ENCODE measurements around the gene PABPN1.
"Not testable (repeated sequence)": the region's sequence is repeated elsewhere in the genome, so short reads cannot be mapped to it uniquely, and the experiment has no call there.

The PABPN1 gene, protein sequence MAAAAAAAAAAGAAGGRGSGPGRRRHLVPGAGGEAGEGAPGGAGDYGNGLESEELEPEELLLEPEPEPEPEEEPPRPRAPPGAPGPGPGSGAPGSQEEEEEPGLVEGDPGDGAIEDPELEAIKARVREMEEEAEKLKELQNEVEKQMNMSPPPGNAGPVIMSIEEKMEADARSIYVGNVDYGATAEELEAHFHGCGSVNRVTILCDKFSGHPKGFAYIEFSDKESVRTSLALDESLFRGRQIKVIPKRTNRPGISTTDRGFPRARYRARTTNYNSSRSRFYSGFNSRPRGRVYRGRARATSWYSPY

DNA sequence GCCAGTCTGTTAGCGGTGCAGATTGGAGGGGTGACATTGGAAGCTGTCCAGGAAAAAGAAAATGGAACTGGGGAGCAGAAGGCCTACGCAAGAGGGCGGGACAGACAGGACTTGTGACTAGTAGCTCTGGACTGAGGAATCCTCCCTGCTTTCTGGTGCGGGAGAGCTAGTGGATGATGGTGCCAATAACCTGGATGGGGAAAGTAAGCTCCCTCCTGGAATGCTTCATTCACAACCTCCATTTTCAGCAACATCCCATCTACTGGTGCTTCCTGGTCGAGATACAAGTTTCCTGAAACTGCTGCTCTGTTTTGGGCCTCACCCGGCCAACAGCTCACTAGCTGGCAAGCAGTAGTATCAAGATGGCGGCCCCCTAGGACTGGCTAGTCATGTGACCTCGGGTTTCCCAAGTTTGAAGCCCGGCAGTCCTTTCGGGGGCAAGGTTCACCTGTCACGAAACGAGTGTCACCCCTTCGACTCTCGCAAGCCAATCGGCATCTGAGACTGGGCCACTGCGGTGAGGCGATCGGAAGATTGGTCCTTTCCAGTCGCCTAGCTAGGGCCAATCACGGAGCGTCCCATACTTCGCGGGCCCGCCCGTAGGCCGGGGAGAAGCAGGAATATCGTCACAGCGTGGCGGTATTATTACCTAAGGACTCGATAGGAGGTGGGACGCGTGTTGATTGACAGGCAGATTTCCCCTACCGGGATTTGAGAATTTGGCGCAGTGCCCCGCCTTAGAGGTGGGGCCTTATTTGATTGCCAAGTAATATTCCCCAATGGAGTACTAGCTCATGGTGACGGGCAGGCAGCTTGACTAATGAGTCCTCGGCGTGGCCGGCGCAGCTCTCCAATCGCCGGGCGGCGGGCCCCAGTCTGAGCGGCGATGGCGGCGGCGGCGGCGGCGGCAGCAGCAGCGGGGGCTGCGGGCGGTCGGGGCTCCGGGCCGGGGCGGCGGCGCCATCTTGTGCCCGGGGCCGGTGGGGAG, at the start of gene PABPN1:
Gene PABPN1 (plus strand): TSS at position 874 of the 988 bp plus-strand sequence. CDS start 13 bp downstream, at position 887.
- peak; percentile 97 for DNase-seq

DNA sequence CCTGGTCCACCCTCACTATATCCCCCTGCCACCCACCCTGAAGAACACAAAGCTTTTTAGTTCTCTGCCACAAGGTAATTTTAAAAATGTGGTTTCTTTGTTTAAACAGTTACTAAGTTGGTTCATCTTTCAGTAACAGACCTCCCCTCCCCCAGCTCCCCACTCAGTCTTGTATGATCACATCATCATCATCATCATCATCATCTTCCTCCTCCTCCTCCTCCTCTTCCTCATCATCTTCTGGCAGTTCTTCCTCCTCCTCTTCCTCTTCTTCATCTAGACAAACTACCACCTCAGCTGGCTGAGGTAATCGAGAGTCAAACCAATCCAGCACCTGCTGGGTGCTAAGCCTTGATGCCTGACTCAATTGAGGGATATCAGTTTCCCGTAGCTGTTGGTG, 45.8 kb upstream of the PABPN1 start:
- DNase-seq = no peak

DNA sequence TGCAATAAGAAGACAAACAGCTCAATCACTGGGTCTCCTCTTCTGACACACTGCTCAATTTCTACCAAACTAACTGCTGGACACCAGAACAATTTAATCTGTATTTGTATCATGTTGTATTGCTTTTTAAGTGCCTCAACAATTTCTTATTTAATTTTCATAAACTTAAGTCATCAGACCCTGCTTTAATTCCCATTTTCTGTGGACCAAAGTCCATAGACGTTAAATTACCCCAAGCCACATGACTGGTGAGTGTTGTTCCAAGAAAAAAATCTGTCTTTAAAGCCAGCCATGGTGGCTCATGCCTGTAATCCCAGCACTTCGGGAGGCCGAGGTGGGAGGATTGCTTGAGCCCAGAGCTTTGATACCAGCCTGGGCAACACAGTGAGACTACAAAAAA, 44.1 kb upstream of the PABPN1 start:
- DNase-seq = no peak

DNA sequence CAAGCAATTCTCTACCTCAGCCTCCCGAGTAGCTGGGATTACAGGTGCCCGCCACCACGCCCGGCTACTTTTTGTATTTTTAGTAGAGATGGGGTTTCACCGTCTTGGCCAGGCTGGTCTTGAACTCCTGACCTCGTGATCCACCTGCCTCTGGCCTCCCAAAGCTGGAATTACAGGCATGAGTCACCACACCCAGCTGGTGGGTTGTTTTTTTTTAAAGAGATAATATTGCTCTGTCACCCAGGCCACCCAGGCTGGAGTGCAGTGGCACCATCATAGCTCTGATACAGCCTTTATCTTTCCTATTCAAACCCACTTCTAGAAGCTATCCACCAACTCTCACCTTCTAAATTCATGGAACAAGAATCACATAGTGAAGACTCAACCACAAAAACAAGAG, 43.3 kb upstream of the PABPN1 start:
- DNase-seq = not testable (repeated sequence)

DNA sequence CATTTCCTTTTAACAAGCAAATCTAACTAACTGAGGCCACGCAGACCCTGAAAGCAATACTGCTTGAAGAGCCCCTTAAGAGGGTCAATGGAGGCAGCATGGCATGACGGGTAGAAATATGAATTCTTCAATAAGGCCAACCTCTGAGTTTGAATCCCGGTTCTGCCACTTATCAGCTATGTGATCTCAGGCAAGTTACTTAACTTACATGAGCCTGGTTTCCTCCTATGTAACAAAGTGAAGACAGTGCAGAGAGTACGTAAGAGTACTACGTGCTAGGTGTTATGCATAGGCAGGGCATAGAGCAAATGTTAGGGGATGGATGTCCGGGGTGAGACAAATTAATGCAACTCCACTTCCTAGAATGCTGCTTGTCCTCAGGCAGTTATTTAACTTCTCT, 40.0 kb upstream of the PABPN1 start:
- no peak for DNase-seq

DNA sequence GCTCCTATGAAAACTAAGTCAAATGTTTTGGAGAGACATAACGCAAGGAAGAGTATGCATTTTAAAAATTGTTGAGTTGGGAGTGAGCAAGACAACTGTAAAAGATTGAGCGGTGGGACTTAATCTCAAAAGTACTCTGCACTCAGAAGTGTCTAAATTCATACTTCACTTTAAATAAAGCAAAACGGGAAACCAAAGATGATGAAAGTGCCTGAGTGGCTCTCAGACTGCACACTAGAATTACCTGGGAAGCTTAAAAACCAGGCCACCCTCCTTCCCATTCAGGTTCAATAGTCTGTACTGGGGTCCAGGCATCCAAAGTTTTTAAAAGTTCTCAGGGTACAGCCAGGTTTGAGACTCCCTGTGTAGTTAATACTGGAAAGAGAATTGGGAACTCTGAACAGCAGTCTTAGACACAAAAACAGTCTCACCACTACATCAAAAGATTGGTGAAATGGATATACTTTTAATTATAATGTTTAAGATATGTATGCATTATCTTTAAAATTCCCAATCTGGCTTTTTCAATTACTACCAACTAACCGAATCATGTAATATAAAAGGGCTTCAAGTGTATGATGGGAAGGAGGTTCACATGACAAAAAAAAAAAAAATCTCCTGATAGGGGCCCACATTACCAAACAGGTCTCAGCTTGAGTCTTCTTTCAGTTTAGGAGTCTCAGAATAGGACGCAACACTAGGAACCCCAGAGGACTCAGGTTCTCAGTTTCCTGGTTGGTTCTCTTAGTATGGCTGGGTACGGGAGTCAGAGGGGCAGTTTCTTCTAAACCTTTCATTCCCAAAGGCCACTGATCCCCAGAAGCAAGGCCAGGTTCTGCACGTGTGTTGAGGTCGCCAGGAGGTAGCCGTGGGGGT, 36.4 kb upstream of the PABPN1 start:
- peak in 1 of 2 experiments; percentile 38 for DNase-seq

DNA sequence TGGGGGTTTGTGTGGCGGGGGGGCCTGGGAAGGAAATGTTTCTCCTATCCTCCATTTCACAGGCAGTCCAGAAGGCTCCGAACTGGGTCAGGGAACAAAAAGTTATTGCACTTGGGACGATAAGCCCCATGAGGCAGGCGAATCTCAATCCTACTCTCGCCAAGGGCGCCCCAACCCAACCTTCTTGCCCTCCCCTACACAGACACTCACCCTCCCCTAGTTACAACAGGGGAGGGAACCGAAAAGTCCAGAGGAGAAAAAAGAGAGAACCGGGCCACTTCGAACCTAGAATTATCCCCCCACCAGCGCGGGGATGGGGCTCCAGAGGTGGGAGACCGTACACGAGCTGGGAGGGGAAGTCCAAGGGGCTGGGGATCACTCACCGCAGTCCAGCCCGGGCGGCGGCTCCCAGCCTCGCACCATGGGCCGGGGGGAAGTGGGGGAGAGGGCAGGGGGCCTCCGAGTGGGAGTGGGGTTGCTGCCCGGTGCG, 35.7 kb upstream of the PABPN1 start:
- no peak for DNase-seq

DNA sequence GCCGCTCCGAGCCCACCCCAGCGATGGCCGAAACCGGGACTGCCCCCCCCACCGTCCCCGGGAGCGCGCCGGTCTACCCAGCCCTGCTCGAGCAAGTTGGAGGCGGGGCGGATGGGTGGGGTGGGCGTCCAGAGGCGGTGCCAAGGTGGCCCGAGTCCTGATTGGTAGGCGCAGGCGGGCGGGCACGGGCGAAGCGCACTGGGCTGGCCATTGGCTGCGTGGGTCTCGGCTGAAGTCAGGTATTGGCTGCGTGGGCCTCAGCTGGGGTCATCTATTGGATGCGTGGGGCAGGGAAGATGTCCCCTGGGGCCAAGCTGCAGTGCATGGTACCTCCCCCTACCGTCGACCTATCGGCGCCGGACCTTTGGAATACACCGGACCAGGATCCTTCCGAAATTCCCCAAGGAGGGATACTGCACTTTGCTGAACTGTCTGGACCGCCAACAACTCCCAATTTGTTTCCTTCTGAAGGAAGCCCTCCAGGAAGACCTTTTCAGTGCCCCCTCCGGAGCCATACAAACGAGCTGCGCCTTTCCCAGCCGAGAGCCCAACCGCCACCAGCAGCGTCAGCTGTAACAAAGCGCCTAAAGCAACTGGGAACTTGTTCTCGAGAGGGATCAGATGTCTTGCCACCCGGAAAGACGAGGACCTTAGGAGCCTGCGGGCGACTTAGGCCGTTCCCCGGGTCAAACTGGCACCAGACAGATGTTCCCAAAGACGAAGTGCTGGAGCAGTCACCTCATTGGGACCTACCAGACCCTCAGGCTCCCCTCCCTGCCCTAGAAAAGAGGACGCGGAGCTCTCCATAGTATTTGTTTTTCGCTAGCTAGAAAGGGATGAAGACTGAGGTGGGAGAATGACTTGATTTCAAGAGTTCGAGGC, 35.0 kb upstream of the PABPN1 start, which contains the start of gene HOMEZ:
Gene HOMEZ (minus strand): TSS at position 113 of the 882 bp plus-strand sequence. CDS start 180 bp downstream, outside the sequence.
- peak; percentile 98 to 99 for DNase-seq

DNA sequence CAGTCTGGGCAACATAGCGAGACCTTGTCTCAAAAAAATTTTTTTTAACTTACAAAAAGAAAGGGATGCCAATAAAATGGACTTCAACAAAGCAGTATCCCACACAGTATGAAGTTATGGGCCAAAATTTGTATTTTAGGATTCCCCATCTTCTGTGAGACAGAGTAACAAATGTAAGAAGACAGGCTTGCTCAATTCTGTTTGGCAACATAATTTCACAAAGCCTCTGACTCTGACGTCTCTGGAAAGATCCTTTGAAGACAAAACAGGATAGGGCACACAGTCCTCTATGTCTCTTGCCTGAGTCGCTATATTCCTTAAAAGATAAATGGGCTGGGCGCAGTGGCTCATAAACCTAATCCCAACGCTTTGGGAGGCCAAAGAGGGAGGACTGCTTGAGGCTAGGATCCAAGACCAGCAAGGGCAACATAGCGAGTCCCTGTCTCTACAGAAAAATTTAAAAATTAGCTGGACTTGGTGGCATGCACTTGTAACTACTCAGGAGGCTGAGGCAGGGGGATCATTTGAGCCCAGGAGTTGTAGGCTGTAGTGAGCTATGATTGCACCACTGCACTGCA, 34.3 kb upstream of the PABPN1 start:
- no peak for DNase-seq

DNA sequence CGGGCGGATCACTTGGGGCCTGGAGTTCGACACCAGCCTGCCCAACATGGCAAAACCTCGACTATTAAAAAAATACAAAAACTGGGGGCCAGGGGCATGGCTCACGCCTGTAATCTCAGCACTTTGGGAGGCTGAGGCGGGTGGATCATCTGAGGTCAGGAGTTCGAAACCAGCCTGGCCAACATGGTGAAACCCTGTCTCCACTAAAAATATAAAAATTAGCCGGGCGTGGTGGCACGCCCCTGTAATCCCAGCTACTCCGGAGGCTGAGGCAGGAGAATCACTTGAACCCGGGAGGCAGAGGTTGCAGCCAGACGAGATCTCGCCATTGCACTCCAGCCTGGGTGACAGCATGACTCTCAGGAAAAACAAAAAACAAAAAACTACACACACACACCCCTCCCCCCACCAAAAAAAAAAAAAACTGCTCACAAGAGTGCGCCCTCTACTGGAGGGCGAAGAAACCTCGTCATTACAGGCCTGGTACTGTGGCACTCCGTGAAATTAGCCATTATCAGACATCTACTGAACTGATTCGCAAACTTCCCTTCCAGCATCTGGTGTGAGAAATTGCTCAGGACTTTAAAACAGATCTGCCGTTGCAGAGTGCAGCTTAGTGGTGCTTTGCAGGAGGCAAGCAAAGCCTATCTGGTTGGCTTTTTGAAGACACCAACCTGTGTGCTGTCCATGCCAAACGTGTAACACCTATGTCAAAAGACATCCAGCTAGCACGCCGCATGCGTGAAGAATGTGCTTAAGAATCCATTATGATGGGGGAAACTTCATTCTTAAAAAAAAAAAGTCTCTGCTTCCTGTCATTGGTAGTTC, 26.3 kb upstream of the PABPN1 start:
- peak; percentile 60 to 63 for DNase-seq

DNA sequence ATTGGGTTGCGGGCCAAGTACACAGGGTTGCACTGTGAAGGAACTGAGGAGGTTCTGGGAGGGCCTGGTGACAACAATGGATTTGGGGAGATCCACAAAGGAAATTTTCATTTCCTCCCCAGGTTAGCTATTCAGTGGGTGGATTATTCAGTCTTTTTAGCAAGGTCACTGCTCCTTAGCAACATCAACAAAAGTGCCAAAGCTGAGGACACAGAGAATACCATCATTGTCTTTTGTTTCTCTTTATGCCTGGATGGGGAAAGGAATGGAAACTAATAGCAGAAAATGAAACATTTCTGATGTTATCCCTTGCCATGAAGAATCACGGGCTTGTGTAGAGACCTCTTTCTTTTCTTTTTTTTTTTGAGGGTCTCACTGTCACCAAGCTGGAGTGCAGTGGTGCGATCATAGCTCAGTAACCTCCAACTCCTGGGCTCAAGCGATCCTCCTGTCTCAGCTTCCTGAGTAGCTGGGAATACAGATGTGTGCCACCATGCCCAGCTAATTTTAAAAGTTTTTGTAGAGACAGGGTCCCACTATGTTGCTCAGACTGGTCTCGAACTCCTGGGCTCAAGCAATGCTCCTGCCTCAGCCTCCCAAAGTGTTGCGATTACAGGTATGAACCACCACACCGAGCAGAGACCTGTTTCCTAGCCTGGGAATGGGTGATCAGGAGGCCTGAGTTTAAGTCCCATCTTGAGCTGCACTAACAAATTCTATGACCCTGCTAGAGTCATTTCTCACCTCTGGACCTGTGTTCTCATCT, 25.1 kb upstream of the PABPN1 start:
- DNase-seq = no peak

DNA sequence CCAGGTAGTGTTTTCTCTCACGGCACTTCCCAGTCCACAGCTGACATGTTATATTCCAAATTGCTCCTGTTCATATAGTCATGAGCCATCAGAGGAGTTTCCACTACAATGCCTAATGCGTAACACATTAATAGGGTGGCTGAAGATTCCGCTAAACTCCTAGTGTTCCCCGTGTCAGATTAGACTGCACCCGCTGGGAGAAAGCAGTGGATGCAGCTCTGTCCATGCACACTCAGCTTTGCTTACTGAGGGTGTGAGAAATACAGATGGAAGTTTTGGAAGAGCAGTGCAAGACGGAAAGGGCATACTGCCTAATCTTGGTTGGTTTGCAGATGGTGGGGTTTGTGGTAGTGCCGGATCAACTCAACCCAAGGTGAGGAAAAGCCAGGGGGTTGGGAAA, 24.2 kb upstream of the PABPN1 start:
- no peak for DNase-seq

DNA sequence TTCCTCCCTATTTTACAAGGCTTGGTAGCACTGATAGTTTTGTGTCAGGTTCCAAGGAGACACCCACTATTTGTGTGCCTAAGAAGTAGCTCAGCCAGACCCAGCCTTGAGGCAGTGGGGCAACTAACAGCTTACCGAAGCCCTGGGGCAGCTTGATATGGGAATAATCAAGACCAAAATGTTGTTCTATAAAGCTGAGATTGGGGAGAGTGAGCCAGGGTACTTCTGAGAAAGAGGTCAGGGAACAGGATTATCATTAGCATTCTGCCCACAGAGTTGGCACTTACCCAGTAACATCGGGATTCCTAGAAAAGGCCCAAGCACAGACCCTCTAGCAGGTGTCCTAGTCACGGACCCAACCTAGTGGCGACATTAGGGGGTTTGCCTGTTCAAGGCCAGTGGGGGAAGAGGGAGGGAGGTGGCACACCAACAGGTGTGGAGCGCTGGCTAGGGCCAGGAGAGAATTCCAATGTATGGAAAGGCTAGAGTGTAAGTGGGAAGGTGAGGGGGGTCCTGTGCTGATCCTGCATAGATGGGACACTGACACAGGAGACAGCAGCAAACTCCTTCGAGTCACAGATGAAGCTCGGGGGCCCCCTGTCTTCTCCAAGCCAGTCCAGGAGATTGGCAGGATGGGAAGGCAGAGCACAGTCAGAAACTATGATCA, 23.5 kb upstream of the PABPN1 start:
- no peak for DNase-seq

DNA sequence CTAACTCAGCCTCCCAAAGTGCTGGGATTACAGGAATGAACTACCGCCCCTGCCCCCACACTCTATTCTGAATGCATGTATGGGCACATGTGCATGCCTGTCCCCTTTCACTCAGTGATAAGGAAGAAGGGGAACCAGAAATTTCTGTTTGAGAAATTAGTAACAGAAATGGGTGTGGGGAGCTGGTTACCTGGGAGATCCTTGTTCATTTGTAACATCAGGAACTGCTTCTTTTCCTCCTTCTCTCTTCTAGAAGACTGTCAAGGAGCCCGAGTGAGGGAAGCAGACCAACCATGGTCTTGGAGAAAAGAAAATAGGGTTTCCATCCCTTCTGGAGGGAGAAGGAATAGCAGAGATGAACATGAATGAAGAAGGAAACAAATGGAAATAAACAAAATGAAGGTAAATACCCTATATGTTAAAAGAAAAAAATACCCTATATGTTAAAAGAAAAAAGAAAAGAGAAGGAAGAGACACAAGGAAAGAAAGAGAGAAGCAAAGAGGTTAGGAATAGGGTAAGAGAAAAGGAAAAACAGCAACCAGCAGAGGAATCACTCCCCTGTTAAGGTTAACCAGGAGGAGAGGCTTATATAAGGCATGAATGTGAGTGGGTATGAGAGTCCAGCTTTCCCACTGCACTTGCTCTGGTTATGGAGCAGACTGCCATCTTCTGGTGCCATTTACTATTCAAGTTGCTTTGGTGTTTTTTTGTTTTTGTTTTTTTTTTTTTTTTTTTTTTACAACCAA, 21.9 kb upstream of the PABPN1 start:
- DNase-seq = no peak

DNA sequence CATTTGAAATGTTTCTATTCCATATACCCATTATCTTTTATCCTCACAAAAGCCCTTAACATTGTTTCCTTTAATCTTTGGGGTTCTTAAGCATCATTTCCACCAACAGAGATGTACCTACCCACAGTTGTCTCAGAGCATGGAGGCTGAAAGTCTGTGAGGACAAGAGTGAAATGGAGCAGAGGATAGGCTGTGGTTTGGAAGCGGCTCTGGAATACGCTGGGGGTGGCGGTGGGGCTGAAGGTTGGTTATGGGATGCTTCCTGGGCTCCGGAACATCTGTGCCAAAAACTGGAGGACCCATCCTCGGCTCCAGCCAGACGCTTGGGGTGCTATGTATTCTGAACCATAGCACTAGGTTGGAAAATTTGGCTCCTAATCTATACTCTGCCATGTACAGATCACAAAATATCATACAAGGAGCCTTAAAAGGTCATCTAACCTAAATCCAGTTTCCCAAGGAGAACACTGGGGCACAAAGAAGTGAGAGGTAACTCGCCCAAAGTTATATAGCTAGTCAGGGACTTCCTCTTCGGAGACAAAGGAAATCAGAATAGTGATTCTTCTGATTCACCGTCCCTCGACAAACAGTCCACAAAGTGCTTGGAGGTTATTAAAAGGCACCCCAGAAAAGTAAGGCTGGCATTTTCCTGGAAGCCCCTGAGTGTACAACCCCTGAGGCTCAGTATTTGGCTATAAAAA, 21.1 kb upstream of the PABPN1 start:
- no peak for DNase-seq

DNA sequence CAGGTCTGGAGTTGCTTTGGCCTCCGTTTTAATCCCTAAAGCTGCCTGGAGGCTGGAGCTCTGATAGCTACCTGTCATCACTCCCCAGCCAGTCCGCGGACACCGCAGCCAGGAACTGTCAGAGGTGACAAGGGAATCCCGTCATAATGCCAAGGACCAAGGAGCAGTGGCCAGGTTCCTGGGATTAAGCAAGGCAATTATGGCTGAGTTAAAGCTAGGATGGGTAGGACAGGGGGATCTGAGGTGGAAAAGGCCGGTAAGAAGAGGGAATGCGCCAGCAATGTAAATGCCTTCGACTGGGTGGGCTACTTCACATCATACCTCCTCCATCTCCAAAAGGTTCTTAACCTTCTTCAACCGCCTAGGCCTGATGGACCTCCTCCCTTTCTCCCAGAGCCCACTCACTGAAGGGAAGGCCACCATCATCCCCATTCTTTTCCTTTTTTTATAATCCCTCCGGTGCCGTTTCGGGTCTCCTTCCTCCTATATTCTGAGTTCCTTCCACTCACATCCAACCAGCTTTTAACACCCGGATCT, 20.5 kb upstream of the PABPN1 start:
- peak; percentile 46 to 53 for DNase-seq

Data from activated T-cell treated with anti-CD3 and anti-CD28 coated beads, Interleukin-2, amount 50 U/mL, for 48 hours (primary cell).